COLO668 (cell line): ENCODE measurements around the gene TTBK2.
"Not testable (repeated sequence)": the region's sequence is repeated elsewhere in the genome, so short reads cannot be mapped to it uniquely, and the experiment has no call there.

Experiments
- DNase-seq: peaks from one replicate; lab custom pipeline; 2025; ENCODE audit not compliant: unreplicated experiment; lab: John Stamatoyannopoulos, UW

The TTBK2 gene

GRCh38 chr15:42826251-42826890, 94.2 kb downstream of the TTBK2 start:
- DNase-seq, result no peak

- DNase-seq, result no peak
Observed at GRCh38 chr15:42825599-42825998, 95.0 kb downstream of the TTBK2 start.

- no peak for DNase-seq
Observed at GRCh38 chr15:42820811-42821210, 99.8 kb downstream of the TTBK2 start.

GRCh38 chr15:42819786-42820185, 100.8 kb downstream of the TTBK2 start:
- no peak for DNase-seq

- no peak for DNase-seq
Observed at GRCh38 chr15:42811433-42811832, 109.1 kb downstream of the TTBK2 start.

GRCh38 chr15:42808913-42809312, 111.7 kb downstream of the TTBK2 start:
- DNase-seq, result no peak

GRCh38 chr15:42805266-42805665, 115.3 kb downstream of the TTBK2 start:
- DNase-seq, result no peak

- DNase-seq, result no peak
Observed at GRCh38 chr15:42804739-42805138, 115.8 kb downstream of the TTBK2 start.

- DNase-seq, result no peak
Observed at GRCh38 chr15:42803436-42803835, 117.1 kb downstream of the TTBK2 start.

GRCh38 chr15:42802168-42802567, 118.4 kb downstream of the TTBK2 start:
- DNase-seq, result no peak

- no peak for DNase-seq
Observed at GRCh38 chr15:42800731-42801474, 119.7 kb downstream of the TTBK2 start.

GRCh38 chr15:42798802-42799201, 121.8 kb downstream of the TTBK2 start:
- DNase-seq, result no peak

GRCh38 chr15:42796955-42797782, 123.4 kb downstream of the TTBK2 start:
- no peak for DNase-seq

- DNase-seq, result no peak
Observed at GRCh38 chr15:42788725-42789124, 131.9 kb downstream of the TTBK2 start.

GRCh38 chr15:42786978-42787377, 133.6 kb downstream of the TTBK2 start:
- DNase-seq, result no peak

- no peak for DNase-seq
Observed at GRCh38 chr15:42785569-42785968, 135.0 kb downstream of the TTBK2 start.

- no peak for DNase-seq
Observed at GRCh38 chr15:42784705-42785104, 135.9 kb downstream of the TTBK2 start.

GRCh38 chr15:42782716-42783115, 137.9 kb downstream of the TTBK2 start:
- DNase-seq, result no peak

- DNase-seq, result no peak
Observed at GRCh38 chr15:42775416-42775815, 145.2 kb downstream of the TTBK2 start.

GRCh38 chr15:42772901-42773300, 147.7 kb downstream of the TTBK2 start:
- no peak for DNase-seq

GRCh38 chr15:42772144-42772543, 148.4 kb downstream of the TTBK2 start:
- DNase-seq, result no peak

- not testable (repeated sequence) for DNase-seq
Observed at GRCh38 chr15:42766109-42766508, 154.5 kb downstream of the TTBK2 start.
